GM12801 (cell line): ENCODE results near the gene FLNA.

Experiments used
- TF ChIP-seq, protein P1 (sequence below): IDR thresholded peaks from one replicate; pipeline ENCODE4 v1.5.1; 2011; ENCODE audit warnings: control low read depth; ENCODE audit not compliant: insufficient read length; ENCODE audit errors: extremely low read depth

FLNA gene

DNA sequence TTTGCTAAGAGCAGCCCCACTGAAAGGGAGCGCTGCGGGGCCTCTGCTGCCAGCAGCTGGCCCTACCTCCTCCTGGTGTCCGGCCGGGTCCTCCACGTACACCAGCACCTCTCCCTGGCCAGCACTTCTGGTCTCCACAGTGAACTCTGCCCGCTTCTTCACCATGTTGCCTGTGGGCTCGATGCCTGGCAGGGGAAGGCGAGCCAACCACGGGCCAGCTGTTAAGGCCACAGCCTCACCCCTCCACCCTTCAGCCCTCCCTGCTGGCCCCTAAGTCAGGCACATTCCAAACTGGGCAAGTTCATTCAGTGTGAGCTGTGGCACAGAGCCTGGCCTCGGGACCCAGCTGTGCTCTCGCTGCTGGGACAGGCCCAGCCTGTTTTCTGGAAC is 7.8 kb downstream of the FLNA start:
- TF ChIP-seq, protein P1, sequence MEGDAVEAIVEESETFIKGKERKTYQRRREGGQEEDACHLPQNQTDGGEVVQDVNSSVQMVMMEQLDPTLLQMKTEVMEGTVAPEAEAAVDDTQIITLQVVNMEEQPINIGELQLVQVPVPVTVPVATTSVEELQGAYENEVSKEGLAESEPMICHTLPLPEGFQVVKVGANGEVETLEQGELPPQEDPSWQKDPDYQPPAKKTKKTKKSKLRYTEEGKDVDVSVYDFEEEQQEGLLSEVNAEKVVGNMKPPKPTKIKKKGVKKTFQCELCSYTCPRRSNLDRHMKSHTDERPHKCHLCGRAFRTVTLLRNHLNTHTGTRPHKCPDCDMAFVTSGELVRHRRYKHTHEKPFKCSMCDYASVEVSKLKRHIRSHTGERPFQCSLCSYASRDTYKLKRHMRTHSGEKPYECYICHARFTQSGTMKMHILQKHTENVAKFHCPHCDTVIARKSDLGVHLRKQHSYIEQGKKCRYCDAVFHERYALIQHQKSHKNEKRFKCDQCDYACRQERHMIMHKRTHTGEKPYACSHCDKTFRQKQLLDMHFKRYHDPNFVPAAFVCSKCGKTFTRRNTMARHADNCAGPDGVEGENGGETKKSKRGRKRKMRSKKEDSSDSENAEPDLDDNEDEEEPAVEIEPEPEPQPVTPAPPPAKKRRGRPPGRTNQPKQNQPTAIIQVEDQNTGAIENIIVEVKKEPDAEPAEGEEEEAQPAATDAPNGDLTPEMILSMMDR: no peak

DNA sequence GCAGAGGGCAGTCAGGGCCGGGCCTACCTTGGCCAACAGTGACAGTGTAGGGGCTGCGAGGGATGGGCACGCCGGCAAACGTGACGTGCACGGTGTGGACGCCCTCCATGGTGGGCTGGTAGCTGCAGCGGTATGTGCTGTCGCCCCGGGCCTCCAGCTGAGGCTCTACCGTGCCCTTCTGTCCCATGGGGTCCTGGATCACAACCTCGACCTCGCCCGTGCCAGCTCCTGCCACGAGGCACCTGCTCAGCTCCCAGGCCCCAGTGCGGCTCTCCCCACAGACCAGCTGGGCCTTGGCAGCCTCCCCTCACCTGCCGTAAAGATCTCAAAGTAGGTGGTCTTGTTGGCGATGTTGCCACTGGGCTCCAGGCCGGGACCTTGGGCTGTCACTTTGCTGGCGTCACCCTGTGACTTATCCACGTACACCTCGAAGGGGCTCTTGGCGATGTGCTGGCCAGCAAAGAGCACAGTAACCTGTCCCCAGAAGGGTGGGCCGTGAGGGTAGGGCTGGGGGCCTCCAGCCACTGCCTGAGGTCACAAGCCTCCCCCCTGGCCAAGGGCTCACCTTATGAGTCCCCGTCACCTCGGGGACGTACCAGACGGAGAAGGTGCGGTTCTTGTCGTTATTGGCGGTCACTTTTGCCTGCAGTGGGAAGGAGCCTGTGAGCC is 8.3 kb downstream of the FLNA start:
- TF ChIP-seq, protein P1: no peak

DNA sequence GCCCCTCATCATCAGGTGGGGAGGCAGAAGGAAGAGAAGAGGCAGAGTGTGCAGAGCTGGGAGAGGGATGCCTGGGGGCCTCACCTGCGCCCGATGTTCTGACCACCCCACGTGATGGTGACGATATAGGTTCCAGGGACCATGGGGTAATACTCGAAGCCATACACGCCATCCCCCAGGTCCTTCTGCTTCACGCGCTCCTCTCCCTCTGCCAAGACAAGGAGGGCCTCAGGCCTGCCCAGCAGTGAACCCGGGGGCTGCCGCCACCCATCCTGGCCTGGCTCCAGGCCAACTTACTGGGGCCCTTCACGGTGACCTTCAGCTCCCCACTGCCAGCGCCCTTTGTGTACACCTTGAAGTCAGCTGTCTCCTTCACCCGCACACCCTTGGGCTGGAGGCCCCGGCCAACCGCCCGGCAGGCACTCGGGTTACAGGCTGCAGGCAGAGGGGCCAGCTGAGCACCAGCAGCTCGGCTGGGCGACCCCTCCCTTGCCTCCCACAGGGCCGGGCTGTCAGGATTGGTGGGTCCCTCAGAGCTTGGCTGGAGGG is 9.3 kb downstream of the FLNA start:
- TF ChIP-seq, protein P1: no peak

DNA sequence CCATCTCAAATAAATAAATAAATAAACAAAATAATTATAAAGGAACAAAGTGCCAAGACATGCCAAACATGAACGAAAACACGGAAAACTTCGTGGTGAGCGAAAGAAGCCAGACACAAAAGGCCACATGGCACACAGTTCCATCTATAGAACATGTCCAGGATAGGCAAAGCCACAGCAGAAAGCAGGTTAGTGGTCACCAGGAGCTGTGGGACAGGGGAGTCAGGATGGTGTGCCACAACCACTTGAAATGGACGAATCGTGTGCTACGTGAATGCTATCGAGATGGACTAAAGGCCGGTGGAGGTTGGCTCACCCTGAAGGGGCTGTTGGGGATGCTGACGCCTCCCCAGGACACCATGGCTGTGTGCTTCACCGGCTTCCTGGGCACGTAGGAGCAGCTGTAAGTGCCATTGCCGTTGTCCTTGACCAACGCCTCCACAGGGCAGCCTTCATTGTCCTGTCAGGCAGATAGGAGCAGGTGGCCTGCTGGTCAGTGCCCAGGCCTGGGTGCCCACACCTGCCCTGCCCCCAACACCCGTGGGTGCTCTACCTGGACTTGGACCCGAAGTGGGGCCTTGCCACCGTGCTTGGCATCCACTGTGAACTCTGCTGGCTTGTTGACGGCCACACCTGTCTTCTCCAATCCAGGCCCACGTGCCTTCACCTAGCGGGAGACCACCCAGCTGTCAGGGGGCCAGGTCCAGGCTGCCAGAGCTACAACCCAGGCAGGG is 10.6 kb downstream of the FLNA start:
- TF ChIP-seq, protein P1: no peak

DNA sequence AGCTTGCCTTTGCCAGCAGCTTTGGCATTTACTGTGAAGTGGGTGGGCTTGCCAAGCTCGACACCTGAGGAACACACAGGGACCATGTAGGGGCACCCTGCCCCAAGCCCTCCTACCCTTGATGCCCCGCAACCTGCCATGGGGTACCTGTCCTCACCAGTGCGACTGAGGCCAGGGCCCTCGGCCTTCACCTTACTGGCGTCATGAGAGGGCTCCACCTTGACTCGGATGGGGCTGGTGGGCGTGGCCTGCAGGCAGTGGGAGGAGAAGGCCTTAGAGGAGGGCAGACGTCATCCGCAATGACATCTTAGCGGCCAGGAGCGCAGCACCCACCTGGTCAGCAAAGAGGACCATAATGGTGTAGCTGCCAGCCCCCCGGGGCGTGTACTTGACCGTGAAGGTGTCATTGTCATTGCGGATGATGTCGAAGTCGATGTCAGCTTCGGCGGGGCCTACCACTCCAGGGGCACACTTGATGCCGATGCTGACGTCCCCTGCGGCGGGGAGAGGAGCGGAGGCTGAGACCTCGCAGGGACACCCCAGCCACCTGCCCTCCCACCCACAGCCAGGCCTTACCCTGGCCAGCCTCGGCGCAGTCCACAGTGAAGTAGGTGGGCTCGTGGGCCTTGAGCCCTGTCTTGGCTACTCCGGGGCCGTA is 12.2 kb downstream of the FLNA start:
- TF ChIP-seq, protein P1: no peak

DNA sequence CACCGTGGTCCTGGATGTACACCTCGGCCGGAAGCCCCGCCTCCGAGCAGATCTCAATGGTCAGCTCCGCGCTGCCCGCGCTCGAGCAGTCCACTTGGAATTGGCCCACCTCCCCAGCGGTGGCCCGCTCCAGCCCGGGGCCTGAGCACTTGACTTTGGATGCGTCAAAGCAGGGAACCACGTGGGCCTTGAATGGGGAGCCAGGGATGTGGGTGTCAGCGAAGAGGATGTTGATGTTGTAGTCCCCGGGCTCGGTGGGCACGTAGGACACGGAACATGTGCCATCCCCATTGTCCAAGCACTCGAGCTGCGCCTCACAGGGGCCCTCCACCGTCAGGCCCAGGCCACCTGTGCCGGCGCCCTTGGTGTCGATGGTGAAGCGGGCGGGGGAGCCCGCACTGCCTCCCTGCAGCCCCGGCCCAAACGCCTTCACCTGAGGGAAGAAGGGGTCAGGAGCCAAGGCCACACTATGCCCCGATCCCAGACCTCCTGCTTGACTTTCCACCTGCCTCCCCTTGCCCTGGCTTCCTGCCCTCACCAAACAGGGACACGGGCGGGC is 14.2 kb downstream of the FLNA start:
- TF ChIP-seq, protein P1: no peak
